Mucosa of rectum (tissue), 2 donors: ENCODE measurements around the gene ADAMTS17.

Source experiments
- H3K27ac ChIP-seq, 2 donors: one replicate each; pipeline ENCODE4 v1.7.0; 2013; ENCODE audit warnings: inconsistent platforms in 2 of 2, low read depth in 2 of 2, low read length in 2 of 2
- H3K27me3 ChIP-seq, 2 donors: one replicate each; pipeline ENCODE4 v1.7.0; 2013; ENCODE audit warnings: low read length in 2 of 2; ENCODE audit not compliant: control insufficient read depth in 2 of 2, insufficient read depth in 2 of 2
- H3K36me3 ChIP-seq, 2 donors: one replicate each; pipeline ENCODE4 v1.7.0; 2013; ENCODE audit warnings: low read length in 2 of 2; ENCODE audit not compliant: control insufficient read depth in 2 of 2, insufficient read depth in 2 of 2
- H3K4me1 ChIP-seq, 2 donors: one replicate each; pipeline ENCODE4 v1.7.0; 2013; ENCODE audit warnings: low read length in 2 of 2, mild to moderate bottlenecking in 1 of 2; ENCODE audit not compliant: control insufficient read depth in 2 of 2, insufficient read depth in 2 of 2
- H3K4me3 ChIP-seq, 2 donors: one replicate each; pipeline ENCODE4 v1.7.0; 2013; ENCODE audit warnings: low read length in 2 of 2
- H3K9ac ChIP-seq, 2 donors: one replicate each; pipeline ENCODE4 v1.7.0; 2013; ENCODE audit warnings: low read length in 2 of 2, low read depth in 1 of 2, mild to moderate bottlenecking in 1 of 2
- H3K9me3 ChIP-seq, 2 donors: one replicate each; pipeline ENCODE4 v1.7.0; 2013; ENCODE audit warnings: low read length in 2 of 2; ENCODE audit not compliant: control insufficient read depth in 2 of 2
- donor health status: healthy.
- donor health status: Normal muscosa, but diverticular disease.

Gene ADAMTS17

GRCh38 chr15:100140527-100141308, 201.1 kb downstream of the ADAMTS17 start:
- H3K27ac ChIP-seq: no peak overlapping the region
- no peaks in the 10 kb centered on the region for H3K9me3 ChIP-seq
- H3K36me3 ChIP-seq: no peaks in the 10 kb centered on the region
- no peaks in the 10 kb centered on the region for H3K27me3 ChIP-seq
- no peaks in the 10 kb centered on the region for H3K4me1 ChIP-seq
- no peak overlapping the region for H3K9ac ChIP-seq
- H3K4me3 ChIP-seq: no peak overlapping the region

GRCh38 chr15:100134586-100134985, 207.2 kb downstream of the ADAMTS17 start:
- Histone ChIP-seq H3K4me1 (no peaks in the 10 kb centered on the region), H3K9me3 (no peaks in the 10 kb centered on the region), H3K9ac (no peak overlapping the region), H3K27me3 (no peaks in the 10 kb centered on the region), H3K4me3 (no peak overlapping the region), H3K27ac (no peak overlapping the region), H3K36me3 (no peaks in the 10 kb centered on the region)

- H3K9me3 ChIP-seq: no peaks in the 10 kb centered on the region
- H3K27me3 ChIP-seq: no peaks in the 10 kb centered on the region
- H3K4me1 ChIP-seq: no peaks in the 10 kb centered on the region
- H3K9ac ChIP-seq: no peak overlapping the region
- no peaks in the 10 kb centered on the region for H3K36me3 ChIP-seq
- H3K4me3 ChIP-seq: no peak overlapping the region
- H3K27ac ChIP-seq: no peak overlapping the region
These were observed 207.6 kb downstream of the ADAMTS17 start for GRCh38 chr15:100134089-100134583.

GRCh38 chr15:100133001-100133400, 208.8 kb downstream of the ADAMTS17 start:
- H3K4me3 ChIP-seq: no peak overlapping the region
- H3K27ac ChIP-seq: no peak overlapping the region
- no peak overlapping the region for H3K9ac ChIP-seq
- H3K27me3 ChIP-seq: no peaks in the 10 kb centered on the region
- no peaks in the 10 kb centered on the region for H3K36me3 ChIP-seq
- H3K9me3 ChIP-seq: no peaks in the 10 kb centered on the region
- H3K4me1 ChIP-seq: no peaks in the 10 kb centered on the region

- Histone ChIP-seq H3K9me3 (no peaks in the 10 kb centered on the region), H3K27me3 (no peaks in the 10 kb centered on the region), H3K27ac (no peak overlapping the region), H3K9ac (no peak overlapping the region), H3K4me3 (no peak overlapping the region), H3K36me3 (no peaks in the 10 kb centered on the region), H3K4me1 (no peaks in the 10 kb centered on the region)
These were observed 209.5 kb downstream of the ADAMTS17 start for GRCh38 chr15:100132309-100132708.

GRCh38 chr15:100131321-100132224, 210.2 kb downstream of the ADAMTS17 start:
- Histone ChIP-seq H3K4me1 (no peaks in the 10 kb centered on the region), H3K27ac (no peak overlapping the region), H3K9ac (no peak overlapping the region), H3K27me3 (no peaks in the 10 kb centered on the region), H3K36me3 (no peaks in the 10 kb centered on the region), H3K4me3 (peak overlapping the region in 1 of 2 donors; percentile 33), H3K9me3 (no peaks in the 10 kb centered on the region)

- H3K36me3 ChIP-seq: no peaks in the 10 kb centered on the region
- H3K9me3 ChIP-seq: no peaks in the 10 kb centered on the region
- no peak overlapping the region for H3K9ac ChIP-seq
- H3K4me1 ChIP-seq: no peaks in the 10 kb centered on the region
- H3K4me3 ChIP-seq: no peak overlapping the region
- H3K27ac ChIP-seq: no peak overlapping the region
- no peaks in the 10 kb centered on the region for H3K27me3 ChIP-seq
These were observed 212.1 kb downstream of the ADAMTS17 start for GRCh38 chr15:100129677-100130076.

- Histone ChIP-seq H3K27ac (no peak overlapping the region), H3K27me3 (no peaks in the 10 kb centered on the region), H3K9ac (no peak overlapping the region), H3K4me3 (no peak overlapping the region), H3K4me1 (no peaks in the 10 kb centered on the region), H3K9me3 (peaks cover 0 to 6% of the 10 kb centered on the region in 2 donors), H3K36me3 (no peaks in the 10 kb centered on the region)
These were observed 216.2 kb downstream of the ADAMTS17 start for GRCh38 chr15:100125401-100126191.

GRCh38 chr15:100124936-100125335, 216.8 kb downstream of the ADAMTS17 start:
- Histone ChIP-seq H3K27ac (no peak overlapping the region), H3K9me3 (peaks cover 0 to 6% of the 10 kb centered on the region in 2 donors), H3K36me3 (no peaks in the 10 kb centered on the region)

More at GRCh38 chr15:100124936-100125335, 216.8 kb downstream of the ADAMTS17 start:
- Histone ChIP-seq H3K27me3 (no peaks in the 10 kb centered on the region), H3K9ac (no peak overlapping the region), H3K4me1 (no peaks in the 10 kb centered on the region), H3K4me3 (no peak overlapping the region)
